ENCODE measurements around the gene TUSC2.

- TF ChIP-seq CTCF (IDR thresholded peaks at IDR 0.05) (no peak), POLR2A (IDR thresholded peaks at IDR 0.05) (no peak)
Measured at GRCh38 chr3:50375258-50375931, 47.4 kb upstream of the TUSC2 start.
